ENCODE results near the gene PAK4.

PAK4 gene

GRCh38 chr19:39126312-39127187, 964 bp downstream of the PAK4 start:
- no peak for DNase-seq
- intact Hi-C loops (cut with DNase I), result no loop called here

GRCh38 chr19:39127812-39128515, 2.4 kb downstream of the PAK4 start:
- intact Hi-C loops (cut with DNase I), result no loop called here
- peak in 4 of 42 donors; percentile 31 to 69 (median 40) for DNase-seq

- intact Hi-C loops (cut with DNase I), result no loop called here
- peak in 5 of 42 donors; percentile 27 to 56 (median 39) for DNase-seq
These were observed 3.0 kb downstream of the PAK4 start for GRCh38 chr19:39128516-39129079.

- no peak for DNase-seq
- intact Hi-C loops (cut with DNase I), result no loop called here
These were observed 3.5 kb downstream of the PAK4 start for GRCh38 chr19:39129116-39129515.

- intact Hi-C loops (cut with DNase I), result no loop called here
- DNase-seq, result no peak
These were observed 5.0 kb downstream of the PAK4 start for GRCh38 chr19:39130337-39131254.

- peak in 1 of 42 donors; percentile 36 for DNase-seq
- intact Hi-C loops (cut with DNase I), result no loop called here
These were observed 5.7 kb downstream of the PAK4 start for GRCh38 chr19:39131255-39131755.

GRCh38 chr19:39132344-39132969, 6.9 kb downstream of the PAK4 start:
- no peak for DNase-seq
- intact Hi-C loops (cut with DNase I), result no loop called here

GRCh38 chr19:39133431-39134270, 8.1 kb downstream of the PAK4 start:
- intact Hi-C loops (cut with DNase I), result no loop called here
- DNase-seq, result peak in 1 of 42 donors; percentile 48

- intact Hi-C loops (cut with DNase I), result no loop called here
These were observed 10.1 kb downstream of the PAK4 start for GRCh38 chr19:39135701-39136100.

GRCh38 chr19:39136225-39136940, 10.8 kb downstream of the PAK4 start:
- DNase-seq, result no peak
- intact Hi-C loops (cut with DNase I), result no loop called here

More at GRCh38 chr19:39135701-39136100, 10.1 kb downstream of the PAK4 start:
- no peak for DNase-seq

GRCh38 chr19:39137131-39137530, 11.5 kb downstream of the PAK4 start:
- intact Hi-C loops (cut with DNase I), result no loop called here
- DNase-seq, result no peak

GRCh38 chr19:39138221-39139211, 12.9 kb downstream of the PAK4 start:
- intact Hi-C loops (cut with DNase I), result no loop called here
- DNase-seq, result peak in 28 of 42 donors; percentile 19 to 75 (median 49)

- intact Hi-C loops (cut with DNase I), result no loop called here
These were observed 13.8 kb downstream of the PAK4 start for GRCh38 chr19:39139305-39139874.

GRCh38 chr19:39139971-39140453, 14.4 kb downstream of the PAK4 start:
- DNase-seq, result no peak
- intact Hi-C loops (cut with DNase I), result no loop called here

More at GRCh38 chr19:39139305-39139874, 13.8 kb downstream of the PAK4 start:
- DNase-seq, result no peak

GRCh38 chr19:39140594-39140993, 15.0 kb downstream of the PAK4 start:
- intact Hi-C loops (cut with DNase I), result no loop called here

More at GRCh38 chr19:39140594-39140993, 15.0 kb downstream of the PAK4 start:
- no peak for DNase-seq

Measured in head of caudate nucleus (tissue), 42 donors.